K562 (cell line): ENCODE measurements around the gene CEP20. TPM values are rescaled to one million over a fixed set of nuclear protein-coding genes. Genes with fewer than 3 reads are reported as not detected.

Experiments
- ATAC-seq: fragments of 200-7000 bp; cut with Tn5 transposase; 3 replicates; pipeline ENCODE4 v1.9.1; 2020; ENCODE audit warnings: moderate library complexity
- BruUV-seq: library from RNA; stranded (reverse); fragments of 400-500 nt; replicated peaks from 2 replicates; lab custom pipeline; 2021; lab: Mats Ljungman, UMichigan
- CTCF ChIA-PET: fragments of 300-600 bp; formaldehyde crosslinking; extraction: SDS; loops from one replicate; lab custom pipeline; 2021; ENCODE audit warnings: low intra/inter-chr PET ratio; lab: Yijun Ruan, JAX
- POLR2A ChIA-PET: fragments of 300-600, 350-650 bp; sonication (Branson Sonifier 250); formaldehyde crosslinking; extraction: SDS; loops from one replicate; lab custom pipeline; 2021; ENCODE audit warnings: antibody characterized with exemption, inconsistent platforms; lab: Yijun Ruan, JAX
- DNase-seq, 4 experiments: peaks; one replicate each; pipeline versions ENCODE4 v3.0.0 to v3.0.0-alpha.2; 2011 to 2018; ENCODE audit warnings: low spot score in 3 of 4, mixed read lengths in 3 of 4; ENCODE audit errors: extremely low read depth in 1 of 4
- FAIRE-seq: peaks from 2 replicates; lab custom pipeline; 2011; peaks lifted over from hg19 to GRCh38; lab: Jason Lieb, UNC
- H2AFZ ChIP-seq: 2 replicates; pipeline ENCODE4 v1.6.0; 2011; ENCODE audit warnings: low read depth, low read length, control low read depth, inconsistent platforms
- H3K27ac ChIP-seq: fragments of 200-600 bp; 3 replicates; pipeline ENCODE4 v1.8.0; 2011; ENCODE audit warnings: low read depth, mild to moderate bottlenecking, control low read depth, inconsistent platforms, low read length, moderate library complexity, mixed read lengths; ENCODE audit errors: extremely low read depth
- H3K27me3 ChIP-seq, 2 experiments: fragments of 300-600 bp in 1 of 2; 2 replicates in 1 of 2; 3 replicates in 1 of 2; pipeline versions ENCODE4 v1.6.0 to v1.8.0; 2011; ENCODE audit warnings: inconsistent platforms in 2 of 2, low read length in 2 of 2, mild to moderate bottlenecking in 1 of 2, mixed read lengths in 1 of 2, moderate library complexity in 1 of 2; ENCODE audit not compliant: control insufficient read depth in 2 of 2, insufficient read depth in 2 of 2
- H3K36me3 ChIP-seq: fragments of 300-600 bp; 3 replicates; pipeline ENCODE4 v1.8.0; 2011; ENCODE audit warnings: mild to moderate bottlenecking, low read length, inconsistent platforms; ENCODE audit not compliant: control insufficient read depth, insufficient read depth
- H3K4me1 ChIP-seq, 2 experiments: fragments of 200-600 bp in 1 of 2; replicated peaks in 1 of 2; 2 replicates in 1 of 2; 3 replicates in 1 of 2; pipeline versions ENCODE4 v1.5.1 to v1.8.0; 2011; ENCODE audit warnings: inconsistent platforms in 2 of 2, low read length in 2 of 2, mild to moderate bottlenecking in 1 of 2, mixed read lengths in 1 of 2, moderate library complexity in 1 of 2; ENCODE audit not compliant: control insufficient read depth in 2 of 2, insufficient read depth in 2 of 2
- H3K4me2 ChIP-seq: 2 replicates; pipeline ENCODE4 v1.6.1; 2011; ENCODE audit warnings: low read length, control low read depth, inconsistent platforms, mixed read lengths; ENCODE audit not compliant: insufficient read depth
- H3K4me3 ChIP-seq: fragments of 200-600 bp; sonication (generic), shearing (Covaris generic); 2 replicates; pipeline ENCODE4 v1.5.1; 2016; ENCODE audit warnings: control low read depth, inconsistent platforms
- H3K79me2 ChIP-seq: fragments of 200-600 bp; 3 replicates; pipeline ENCODE4 v1.8.0; 2011; ENCODE audit warnings: low read length, inconsistent platforms; ENCODE audit not compliant: control insufficient read depth, insufficient read depth
- H3K9ac ChIP-seq, 2 experiments: 2 replicates each; pipeline versions ENCODE4 v1.6.0 to v1.6.1; 2011; ENCODE audit warnings: low read depth in 2 of 2, low read length in 2 of 2, control low read depth in 1 of 2, inconsistent platforms in 1 of 2, mild to moderate bottlenecking in 1 of 2, mixed read lengths in 1 of 2; ENCODE audit not compliant: insufficient read depth in 1 of 2
- H3K9me1 ChIP-seq: one replicate; pipeline ENCODE4 v1.6.0; 2011; ENCODE audit warnings: inconsistent platforms, mild to moderate bottlenecking, low read length, moderate library complexity; ENCODE audit not compliant: control insufficient read depth, insufficient read depth
- H3K9me3 ChIP-seq: replicated peaks from 2 replicates; pipeline ENCODE4 v1.5.1; 2011; ENCODE audit warnings: low read depth, low read length, inconsistent platforms; ENCODE audit not compliant: control insufficient read depth, insufficient read depth
- H4K20me1 ChIP-seq: replicated peaks from 2 replicates; pipeline ENCODE4 v1.6.1; 2011; ENCODE audit warnings: low read length, inconsistent platforms, mixed read lengths; ENCODE audit not compliant: control insufficient read depth, insufficient read depth
- DNMT1 ChIP-seq: fragments of 450-650 bp; IDR thresholded peaks from 2 replicates; pipeline ENCODE4 v1.6.1; 2016; ENCODE audit warnings: antibody characterized with exemption, mild to moderate bottlenecking
- E2F4 ChIP-seq: sonication (generic); formaldehyde crosslinking; IDR thresholded peaks from 2 replicates; pipeline ENCODE4 v1.8.0; 2022; ENCODE audit warnings: mild to moderate bottlenecking, low read depth, missing genetic modification reagents
- KDM4B ChIP-seq, 2 experiments: fragments of 450-650 bp in 1 of 2; sonication (generic) in 1 of 2; IDR thresholded peaks; 2 replicates each; pipeline ENCODE4 v1.6.1; 2016 to 2017; ENCODE audit warnings: borderline replicate concordance in 2 of 2, antibody characterized with exemption in 1 of 2, low read depth in 1 of 2, mild to moderate bottlenecking in 1 of 2
- TSHZ1 ChIP-seq: fragments of 250-450 bp; sonication (Bioruptor Pico); IDR thresholded peaks from 2 replicates; pipeline ENCODE4 v1.4.0; 2020; ENCODE audit warnings: mild to moderate bottlenecking, moderate library complexity
- WGBS: fragments of 100-300 bp; shearing (Covaris generic); methylation state at CpG from one replicate; pipeline ENCODE4 v1.1.6; 2016; ENCODE audit warnings: low coverage, mixed read lengths; ENCODE audit not compliant: insufficient coverage; ENCODE audit errors: missing lambda C conversion rate; 5-methylcytosine and 5-hydroxymethylcytosine counted together
- in situ Hi-C: fragments of 300-500 bp; cut with MboI; formaldehyde crosslinking; loops from 4 replicates; pipeline ENCODE4 v1.15.0; 2018; ENCODE audit warnings: inconsistent platforms, mixed read lengths
- intact Hi-C: fragments of 100-400 bp; cut with micrococcal nuclease; formaldehyde crosslinking; loops from 2 replicates; pipeline ENCODE4 v1.14.2; 2022
- polyA plus RNA-seq, 8 experiments: library from polyadenylated mRNA; depleted of rRNA in 4 of 8; stranded (reverse) in 5 of 8; unstranded in 3 of 8; fragments of >200 nt; fragmentation: Nextera tagmentation in 2 of 8; fragmentation: Illumina TruSeq in 1 of 8; extraction: Ambion mirVana in 2 of 8; extraction: Trizol in 1 of 8; gene quantifications; 2 replicates each; pipeline versions ENCODE4 v1.2.1 to v1.2.3, GENCODE V29; 2011 to 2014; ENCODE audit warnings: inconsistent platforms in 1 of 8, missing spikeins in 1 of 8
- total RNA-seq, 7 experiments: library from RNA; depleted of rRNA in 6 of 7; stranded (reverse); fragments of >200 nt in 6 of 7; fragmentation: Illumina TruSeq in 2 of 7; extraction: Trizol in 2 of 7; gene quantifications; 2 replicates each; pipeline versions ENCODE4 v1.2.1 to v1.2.3, GENCODE V29; 2011 to 2021; ENCODE audit warnings: low replicate concordance in 1 of 7

CEP20 gene
- total and polyA plus RNA-seq, 9 of the 15 experiments (the other 6 are each of a cell fraction or from before 2014, with no cell fraction given) = 41.3 to 150 (median 104) TPM

- TF ChIP-seq DNMT1 = no peak
Measured at GRCh38 chr16:15928261-15929104, 40.1 kb upstream of the CEP20 start (continued).

GRCh38 chr16:15925631-15926030, 37.2 kb upstream of the CEP20 start:
- Histone ChIP-seq H3K79me2 (no peaks in the 10 kb centered on the region), H3K9ac (no peak overlapping the region), H2AFZ (0 out of 2 replicates have a peak overlapping the region, but pooled peaks have one; percentile 24), H4K20me1 (no peaks in the 10 kb centered on the region), H3K4me1 (peaks cover 0 to 6% of the 10 kb centered on the region in 2 experiments; a peak in 4 of 5 replicates), H3K27me3 (no peaks in the 10 kb centered on the region), H3K36me3 (no peaks in the 10 kb centered on the region), H3K9me3 (no peaks in the 10 kb centered on the region), H3K27ac (no peak overlapping the region), H3K9me1 (no peaks in the 10 kb centered on the region), H3K4me2 (no peak overlapping the region), H3K4me3 (no peak overlapping the region)
- DNase-seq (no peak), ATAC-seq (no peak), FAIRE-seq (no peak)
- CTCF ChIA-PET = no interaction called here
- POLR2A ChIA-PET = interaction anchor here (0.6 kb wide), 1 partner anchor 86 kb away, joined by 3 read pairs; no protein-coding TSS in a partner anchor
- TF ChIP-seq TSHZ1 (CRISPR knock-in tag) = no peak
- no peak for TF ChIP-seq E2F4
- no peak for TF ChIP-seq KDM4B (IDR thresholded peaks at IDR 0.05; ENCODE audit: borderline replicate concordance in 2 of 2, low read depth in 1 of 2)
- in situ Hi-C loops = no loop called here
- 66% methylated on average over 8 of the region's 9 CpGs for WGBS
- intact Hi-C loops = no loop called here
- BruUV-seq = no TSS peak
